Stimulated activated CD8-positive, alpha-beta memory T cell treated with anti-CD3 and anti-CD28 coated beads, Interleukin-4, amount 100 ng/mL, for 24 hours (primary cell): ENCODE data around the gene NIPA2.

Source experiments
- DNase-seq: peaks from one replicate; pipeline ENCODE4 v3.0.0-alpha.2; 2020; ENCODE audit warnings: low read depth

Gene NIPA2

DNA sequence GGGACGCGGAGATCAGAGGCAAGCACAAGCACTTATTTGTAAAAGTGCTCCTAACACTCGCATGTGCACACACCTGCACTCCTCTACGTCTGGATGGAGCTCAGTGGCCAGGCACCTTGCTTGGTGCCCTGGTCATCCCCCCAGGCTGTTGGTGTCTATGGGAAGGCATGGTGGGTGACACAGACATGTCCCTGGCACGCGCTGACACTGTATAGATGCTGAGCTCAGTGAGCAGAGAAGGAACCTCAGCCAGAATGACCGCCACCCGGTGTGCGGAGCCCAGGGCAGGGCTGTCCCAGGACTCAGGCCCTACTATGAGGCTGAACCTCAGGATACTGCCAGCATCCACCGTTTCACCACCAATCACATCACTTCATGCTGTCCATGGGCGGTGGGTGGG is 64.5 kb downstream of the NIPA2 start:
- DNase-seq: no peak

DNA sequence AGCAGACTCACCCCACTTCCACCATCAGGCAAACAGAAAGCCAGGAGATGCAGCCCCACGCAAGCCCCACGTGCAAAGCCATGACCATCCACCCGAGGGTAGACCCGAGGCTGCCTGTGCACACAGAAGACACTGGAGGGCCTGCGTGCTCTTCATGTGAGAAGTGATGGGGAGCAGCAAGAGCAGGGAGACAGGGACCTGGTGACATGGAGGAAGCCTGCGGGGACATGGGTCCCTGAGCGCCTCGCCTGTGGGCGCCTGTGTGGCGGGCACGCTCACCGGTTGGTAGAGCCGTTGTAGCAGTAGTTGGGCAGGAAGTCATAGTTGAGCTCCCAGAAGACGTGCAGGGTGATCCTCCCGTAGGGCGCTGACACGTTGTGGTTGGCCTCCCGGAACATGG is 65.0 kb downstream of the NIPA2 start:
- no peak for DNase-seq

DNA sequence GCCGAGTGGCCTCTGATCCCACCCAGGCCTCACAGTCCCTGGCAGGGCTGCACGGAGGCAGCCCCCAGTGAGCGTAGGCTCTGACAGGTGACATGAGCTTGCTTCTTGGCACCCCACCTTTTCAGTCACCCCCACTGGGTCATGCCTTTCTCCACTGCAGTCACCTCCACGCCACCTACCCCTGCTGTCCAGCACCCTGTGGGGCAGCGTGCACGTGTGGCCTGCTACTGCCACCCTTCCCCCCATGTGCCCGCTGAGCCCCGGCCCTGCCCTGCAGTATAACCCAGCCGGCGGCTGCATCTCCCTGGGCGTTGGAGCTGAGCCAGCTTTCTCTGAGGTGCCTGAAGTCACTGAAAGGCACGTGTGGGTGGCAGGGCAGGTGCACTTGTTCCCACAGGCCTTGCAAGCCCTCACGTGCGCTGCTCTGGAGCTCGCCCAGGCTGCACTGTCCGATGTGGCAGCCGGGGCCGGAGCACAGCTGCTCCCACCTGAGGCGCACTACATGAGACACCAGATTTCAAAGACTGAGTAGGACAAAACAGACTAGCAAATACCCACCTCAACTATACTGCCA is 65.6 kb downstream of the NIPA2 start:
- DNase-seq: no peak

DNA sequence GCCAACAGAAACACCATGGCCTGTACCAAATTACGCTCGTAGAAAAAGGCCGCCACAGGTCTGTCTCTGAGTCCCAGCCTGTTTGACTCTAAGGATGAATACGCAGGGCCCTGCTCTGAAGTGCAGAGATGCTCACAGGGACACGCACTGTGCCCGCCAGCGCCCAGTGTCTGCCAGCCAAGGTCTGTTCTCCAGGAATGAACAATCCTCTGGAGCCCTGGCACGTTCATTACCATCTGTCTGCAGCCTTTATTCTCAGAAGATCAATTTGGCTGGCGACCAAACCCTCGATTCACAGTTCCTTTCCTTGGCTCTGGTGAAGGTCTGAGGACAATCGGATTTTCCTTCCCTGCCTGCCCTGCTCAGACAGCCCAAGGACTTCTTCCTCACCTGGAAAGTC is 66.3 kb downstream of the NIPA2 start:
- no peak for DNase-seq

DNA sequence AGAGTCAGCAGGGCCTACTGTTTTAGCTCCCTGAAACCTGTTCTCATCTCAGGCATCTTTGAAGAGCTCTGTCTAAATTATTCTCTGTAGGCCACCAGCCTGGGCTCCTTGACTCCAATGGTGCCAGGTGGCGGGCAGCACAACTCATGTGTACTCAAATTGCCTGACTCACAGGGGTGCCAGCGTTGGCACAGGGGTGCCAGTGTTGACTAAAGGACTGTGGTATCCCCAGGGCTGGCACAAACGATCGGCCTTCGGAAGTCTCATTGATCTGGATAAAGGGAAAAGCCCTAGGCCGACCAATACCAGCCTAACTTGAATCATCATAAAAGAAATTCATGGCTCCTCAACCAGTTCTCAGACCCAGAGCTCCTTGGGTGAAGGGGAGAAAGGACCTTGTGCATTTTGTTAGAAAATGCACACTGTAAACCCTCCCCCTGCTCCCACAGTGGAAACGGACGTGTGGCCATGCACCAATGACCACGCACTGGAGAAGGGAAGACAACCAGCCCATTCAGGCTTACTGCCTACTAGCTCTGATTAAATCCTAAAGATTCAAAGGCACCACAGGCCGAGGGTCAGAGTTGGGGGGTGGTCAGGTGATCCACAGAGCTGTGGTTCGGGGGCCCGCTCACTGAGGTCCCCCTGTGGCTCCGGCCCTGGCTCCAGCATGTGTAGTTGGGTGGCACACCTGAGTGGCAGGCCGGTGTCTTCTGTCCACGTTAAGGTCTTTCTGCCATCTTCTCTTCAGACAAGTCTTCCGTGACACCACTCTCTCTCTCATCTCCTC is 68.9 kb downstream of the NIPA2 start:
- DNase-seq: no peak

DNA sequence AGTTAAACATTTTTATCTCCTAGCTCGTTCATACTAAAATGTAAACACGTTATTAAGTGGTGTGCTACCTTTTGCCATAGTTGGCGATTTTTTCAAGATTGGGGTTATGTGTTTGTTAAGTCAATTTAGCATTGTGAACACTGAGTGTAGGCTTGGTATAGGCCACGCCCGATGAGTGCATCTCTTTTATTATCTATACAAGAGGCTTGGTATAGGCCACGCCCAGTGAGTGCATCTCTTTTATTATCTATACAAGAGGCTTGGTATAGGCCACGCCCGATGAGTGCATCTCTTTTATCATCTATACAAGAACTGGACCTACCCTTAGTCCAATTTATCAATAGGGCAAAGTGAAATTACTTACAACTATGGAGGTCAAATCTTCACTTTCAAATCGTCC is 70.4 kb downstream of the NIPA2 start:
- no peak for DNase-seq

DNA sequence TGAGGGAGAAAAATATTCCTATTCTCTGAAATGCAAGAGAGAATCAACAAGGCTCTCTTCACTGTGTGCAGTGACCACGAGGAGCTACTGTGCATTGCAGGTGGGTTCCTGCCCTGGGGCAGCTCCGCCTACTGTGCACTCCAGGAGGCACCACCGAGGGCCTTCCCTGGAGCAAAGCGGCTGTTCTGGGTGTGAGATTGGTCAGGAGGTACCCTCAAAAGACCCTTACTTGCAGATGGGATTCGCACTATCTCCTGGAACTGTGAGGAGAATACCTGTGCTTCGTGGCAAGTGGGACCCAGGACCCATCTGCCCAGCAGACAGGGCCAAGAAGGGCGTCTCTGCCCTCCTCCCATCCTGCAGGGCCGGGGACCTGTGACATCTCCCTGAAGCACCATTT is 72.8 kb downstream of the NIPA2 start:
- DNase-seq: no peak

DNA sequence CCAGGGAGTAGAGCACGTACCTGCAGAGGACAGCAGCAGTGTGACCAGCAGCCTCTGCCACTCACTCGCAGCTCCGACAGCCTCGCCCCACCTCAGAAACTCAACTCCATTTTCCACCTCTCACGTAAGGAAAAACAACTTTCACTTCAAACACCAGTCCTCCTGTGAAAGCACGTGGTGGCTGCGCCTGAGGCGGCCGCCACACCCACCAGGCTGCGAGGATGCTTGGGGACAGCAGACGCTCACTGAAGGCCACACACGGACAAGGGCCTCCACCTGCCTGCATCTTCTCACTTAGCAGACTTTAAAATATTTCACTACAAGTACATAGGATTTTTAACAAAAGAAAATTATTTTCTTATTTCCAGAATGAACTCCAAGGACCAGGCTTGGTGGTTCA is 73.8 kb downstream of the NIPA2 start:
- no peak for DNase-seq

DNA sequence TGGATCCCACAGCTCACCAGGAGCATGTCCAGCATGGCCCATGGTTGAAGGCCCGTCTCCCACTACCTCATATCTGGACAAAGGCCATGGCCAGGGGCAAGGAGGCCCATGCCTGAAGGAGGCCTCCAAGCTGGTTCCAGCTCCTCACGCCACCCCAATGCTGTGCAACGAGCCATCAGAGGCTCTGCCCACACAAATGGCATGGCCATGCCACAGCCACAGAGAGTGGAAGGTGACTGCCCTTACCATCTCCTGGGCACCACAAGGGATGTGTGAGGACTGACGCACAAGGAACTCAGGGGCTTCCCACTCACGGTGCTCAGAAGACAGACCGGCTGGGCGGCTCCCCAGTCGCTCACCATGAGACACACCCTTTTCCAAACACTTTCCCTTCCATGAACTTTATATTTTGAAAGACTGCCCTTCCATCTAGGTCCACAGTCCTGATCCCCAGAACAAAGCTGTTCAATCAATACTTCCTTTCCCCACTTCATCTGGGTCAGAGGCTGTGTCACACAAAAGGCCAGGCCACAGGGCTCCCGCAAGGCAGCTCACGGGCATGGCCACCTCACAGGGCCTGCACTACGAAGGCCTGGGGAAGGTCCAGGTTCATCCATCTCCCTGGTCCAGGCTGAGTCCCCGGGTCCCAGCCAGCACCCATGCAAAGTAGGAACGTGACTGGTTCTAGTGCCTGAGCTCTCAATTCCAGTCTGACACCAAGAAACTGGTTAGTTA is 75.3 kb downstream of the NIPA2 start:
- no peak for DNase-seq

DNA sequence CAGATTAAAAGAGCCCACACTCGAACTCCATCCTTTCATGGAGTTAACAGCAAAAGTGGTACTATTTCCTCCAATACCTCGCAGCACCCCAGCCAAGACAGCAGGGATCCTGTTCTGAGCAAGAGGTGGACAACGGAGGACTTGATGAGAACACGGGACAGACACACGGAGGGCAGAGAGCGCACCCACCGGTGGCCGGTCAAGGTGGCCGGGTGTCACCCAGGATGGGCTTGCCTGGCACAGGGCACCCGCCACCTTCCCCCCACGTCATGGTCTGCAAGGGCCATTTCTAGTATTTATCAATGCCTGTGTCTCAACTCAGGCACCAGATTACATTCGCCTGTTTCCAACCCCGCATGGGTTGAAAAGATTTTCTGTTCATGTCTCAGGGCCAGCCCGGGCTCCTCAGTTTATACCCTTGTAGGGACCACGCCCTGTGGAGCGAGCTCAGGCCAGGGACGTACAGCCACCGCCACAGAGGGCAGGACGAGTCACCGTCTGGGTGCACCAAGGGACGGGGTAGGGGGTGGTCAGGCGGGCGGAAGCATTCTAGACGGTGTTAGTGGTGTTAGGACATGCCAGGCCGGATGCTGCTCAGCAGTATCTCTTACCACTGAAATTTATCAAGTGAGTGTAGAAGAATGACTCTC is 77.5 kb downstream of the NIPA2 start:
- DNase-seq: no peak

DNA sequence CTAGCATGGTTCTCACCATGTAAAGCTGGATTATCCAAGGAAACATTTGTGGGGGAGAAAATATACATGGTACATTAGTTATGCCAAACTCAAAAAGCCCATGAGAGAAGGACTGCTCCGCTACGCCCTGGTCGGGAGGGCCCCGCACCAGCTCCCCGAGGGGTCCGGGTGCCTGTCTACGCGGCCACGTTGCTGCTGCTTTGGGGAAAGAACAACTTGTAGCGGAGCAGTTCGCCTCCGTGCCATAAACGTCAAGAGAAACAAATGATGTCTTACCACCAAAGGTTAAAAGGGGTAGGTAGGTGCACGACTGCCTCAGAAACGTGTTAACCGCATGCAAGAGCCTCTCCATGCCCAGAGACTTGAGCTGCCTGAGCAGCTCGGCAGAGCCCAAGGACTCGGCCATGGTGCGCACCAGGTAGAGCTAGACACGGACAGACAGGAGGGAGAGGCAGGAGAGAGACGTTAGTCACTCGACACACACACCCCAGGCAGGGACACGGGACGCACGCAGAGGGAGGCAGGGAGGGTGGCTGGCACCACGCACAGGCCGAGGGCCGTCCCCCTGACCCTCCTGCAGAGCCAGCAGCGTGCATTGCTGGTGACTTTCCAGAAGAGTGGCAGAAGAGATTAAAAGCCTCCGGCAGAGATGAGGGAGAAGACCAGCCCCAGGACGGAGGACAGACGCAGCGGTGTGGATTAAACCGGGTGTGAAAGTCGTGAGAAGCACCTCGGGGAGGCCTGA is 78.3 kb downstream of the NIPA2 start:
- DNase-seq: no peak

DNA sequence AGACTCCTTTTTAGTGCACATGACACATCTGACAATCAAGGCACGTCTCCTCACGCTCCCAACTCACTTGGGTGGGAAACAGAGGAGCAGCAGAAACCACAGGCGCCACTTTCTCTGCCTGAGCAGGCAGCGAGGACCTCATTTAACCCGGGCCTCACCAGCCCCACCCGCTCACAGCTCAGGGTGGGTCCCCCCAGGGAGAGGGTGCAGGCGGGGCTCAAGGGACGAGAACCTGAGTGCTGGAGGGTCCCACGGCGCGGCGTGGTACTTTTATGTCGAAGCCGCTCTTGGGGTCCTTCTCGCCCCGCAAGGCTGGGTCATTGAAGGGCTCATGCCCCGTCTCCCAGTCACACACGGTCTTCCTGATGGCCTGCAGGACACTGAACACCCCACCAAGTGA is 79.1 kb downstream of the NIPA2 start:
- DNase-seq: no peak
